Kidney (tissue), 14 donors: ENCODE measurements around the gene SMR3A. TPM values are rescaled to one million over a fixed set of nuclear protein-coding genes. Genes with fewer than 3 reads are reported as not detected.

Experiments
- DNase-seq, 5 donors: peaks; one replicate each; pipeline ENCODE4 v3.0.0-alpha.2; 2013 to 2020
- FAIRE-seq: peaks from 2 replicates; lab custom pipeline; 2012; peaks lifted over from hg19 to GRCh38; lab: Jason Lieb, UNC
- H3K27ac ChIP-seq, 2 donors: one replicate each; pipeline ENCODE4 v1.7.0; 2013; ENCODE audit warnings: low read depth in 2 of 2, low read length in 2 of 2, inconsistent platforms in 1 of 2
- H3K27me3 ChIP-seq: one replicate; pipeline ENCODE4 v1.7.1; 2013; ENCODE audit warnings: low read length, inconsistent platforms; ENCODE audit not compliant: control insufficient read depth, insufficient read depth
- H3K36me3 ChIP-seq, 3 donors: one replicate each; pipeline versions ENCODE4 v1.7.0 to v1.7.1; 2013; ENCODE audit warnings: low read length in 3 of 3, control low read depth in 1 of 3, inconsistent platforms in 1 of 3; ENCODE audit not compliant: insufficient read depth in 3 of 3, control insufficient read depth in 2 of 3
- H3K4me1 ChIP-seq, 3 donors: one replicate each; pipeline versions ENCODE4 v1.7.0 to v1.7.1; 2013; ENCODE audit warnings: low read length in 3 of 3, inconsistent platforms in 1 of 3, low read depth in 1 of 3; ENCODE audit not compliant: control insufficient read depth in 2 of 3, insufficient read depth in 2 of 3
- H3K4me3 ChIP-seq, 3 donors: one replicate each; pipeline versions ENCODE4 v1.7.0 to v1.8.1; 2013; ENCODE audit warnings: low read length in 3 of 3, control low read depth in 1 of 3, inconsistent platforms in 1 of 3
- H3K9ac ChIP-seq, 3 donors: one replicate each; pipeline versions ENCODE4 v1.7.0 to v1.7.1; 2013; ENCODE audit warnings: low read length in 3 of 3, control low read depth in 1 of 3, inconsistent platforms in 1 of 3
- H3K9me3 ChIP-seq, 3 donors: one replicate each; pipeline versions ENCODE4 v1.7.0 to v1.7.1; 2013; ENCODE audit warnings: low read length in 3 of 3, control low read depth in 1 of 3, inconsistent platforms in 1 of 3; ENCODE audit not compliant: control insufficient read depth in 2 of 3, insufficient read depth in 1 of 3
- intact Hi-C: fragments of 100-400 bp; cut with DNase I; formaldehyde crosslinking; loops from one replicate; pipeline ENCODE4 v1.11.1; 2022
- polyA plus RNA-seq: library from polyadenylated mRNA; stranded (reverse); fragments of 350-450 nt; fragmentation: Illumina TruSeq; extraction: RNeasy Lipid Tissue Mini Kit (QIAGEN cat#74804); gene quantifications from one replicate; pipeline ENCODE4 v1.2.3, GENCODE V29; 2014; ENCODE audit warnings: low read depth, low replicate concordance; ENCODE audit not compliant: insufficient read depth
- total RNA-seq: library from RNA; stranded (reverse); fragmentation: NEBNext Ultra II Directional; extraction: Animal tissue kit (Norgen Biotek cat#: 25700); gene quantifications from one replicate; pipeline ENCODE4 v1.2.1, GENCODE V29; 2021
- TF ChIP-seq, protein P1 (sequence below): IDR thresholded peaks from 3 replicates; pipeline ENCODE4 v1.5.1; 2012; ENCODE audit warnings: mild to moderate bottlenecking, moderate library complexity, borderline replicate concordance; ENCODE audit not compliant: insufficient read depth; ENCODE audit errors: extremely low read depth
- donor health status: control.
- donor health status: control.
- donor health status: control.
- donor health status: control.
- donor health status: control.
- donor health status: DM: yes; HTN: yes; CAD: no.
- donor health status: Normal renal cell carcinoma (clear cell type).

Gene SMR3A
- total and polyA plus RNA-seq, 2 donors from 2014 or later: not detected

DNA sequence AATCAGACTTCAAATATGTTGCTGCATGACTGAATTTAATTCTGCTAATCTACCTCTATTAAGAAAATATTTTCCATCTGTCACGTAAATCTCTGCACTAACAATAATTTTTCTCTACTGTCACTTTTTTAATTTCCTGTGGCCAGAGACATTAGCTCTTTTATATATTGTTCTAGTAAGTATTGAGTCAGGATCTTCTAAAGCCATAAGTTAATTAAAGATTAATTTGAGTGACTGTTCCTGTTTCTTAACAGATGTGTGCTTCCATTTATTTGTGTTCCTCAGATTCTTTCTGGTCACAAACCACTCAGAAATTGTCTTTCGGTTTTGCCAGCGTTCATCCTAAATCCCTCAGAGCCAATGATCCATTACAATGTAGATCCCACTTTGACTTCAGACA is 20.0 kb downstream of the SMR3A start:
- no peaks in the 10 kb centered on the region for H3K4me1 ChIP-seq
- no peaks in the 10 kb centered on the region for H3K9me3 ChIP-seq
- H3K27ac ChIP-seq: no peak overlapping the region
- no peak overlapping the region for H3K4me3 ChIP-seq
- no peaks in the 10 kb centered on the region for H3K36me3 ChIP-seq
- intact Hi-C loops: no loop called here
- DNase-seq (peak in 2 of 5 donors; percentile 10 to 16), FAIRE-seq (no peak)
- no peaks in the 10 kb centered on the region for H3K27me3 ChIP-seq
- TF ChIP-seq, protein P1, sequence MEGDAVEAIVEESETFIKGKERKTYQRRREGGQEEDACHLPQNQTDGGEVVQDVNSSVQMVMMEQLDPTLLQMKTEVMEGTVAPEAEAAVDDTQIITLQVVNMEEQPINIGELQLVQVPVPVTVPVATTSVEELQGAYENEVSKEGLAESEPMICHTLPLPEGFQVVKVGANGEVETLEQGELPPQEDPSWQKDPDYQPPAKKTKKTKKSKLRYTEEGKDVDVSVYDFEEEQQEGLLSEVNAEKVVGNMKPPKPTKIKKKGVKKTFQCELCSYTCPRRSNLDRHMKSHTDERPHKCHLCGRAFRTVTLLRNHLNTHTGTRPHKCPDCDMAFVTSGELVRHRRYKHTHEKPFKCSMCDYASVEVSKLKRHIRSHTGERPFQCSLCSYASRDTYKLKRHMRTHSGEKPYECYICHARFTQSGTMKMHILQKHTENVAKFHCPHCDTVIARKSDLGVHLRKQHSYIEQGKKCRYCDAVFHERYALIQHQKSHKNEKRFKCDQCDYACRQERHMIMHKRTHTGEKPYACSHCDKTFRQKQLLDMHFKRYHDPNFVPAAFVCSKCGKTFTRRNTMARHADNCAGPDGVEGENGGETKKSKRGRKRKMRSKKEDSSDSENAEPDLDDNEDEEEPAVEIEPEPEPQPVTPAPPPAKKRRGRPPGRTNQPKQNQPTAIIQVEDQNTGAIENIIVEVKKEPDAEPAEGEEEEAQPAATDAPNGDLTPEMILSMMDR: no peak
- H3K9ac ChIP-seq: no peak overlapping the region

DNA sequence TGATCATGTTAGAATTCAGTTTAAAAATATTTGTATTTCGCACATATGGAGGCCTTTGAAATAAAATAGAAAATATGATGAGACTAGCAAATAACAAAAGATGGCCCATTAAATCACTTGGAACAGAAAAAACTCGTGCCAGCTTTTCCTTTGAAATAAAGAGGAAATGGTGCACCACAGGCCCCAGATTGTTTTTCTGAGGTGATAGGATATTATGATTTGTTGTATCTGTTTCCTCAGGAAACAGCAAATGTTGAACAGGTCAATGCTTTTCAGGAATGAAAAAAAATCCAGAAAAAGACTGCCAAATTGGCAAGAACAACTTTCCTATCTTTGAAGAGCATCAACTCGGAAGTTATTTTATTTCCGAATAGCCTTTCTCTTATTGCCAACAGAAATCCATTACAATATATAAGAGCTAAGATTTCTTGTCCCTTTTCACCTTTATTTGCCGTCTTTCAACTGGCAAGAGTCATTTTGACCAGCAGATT is 22.2 kb downstream of the SMR3A start, which contains the start of gene SMR3B:
Gene SMR3B, plus strand, starts transcription at position 441 of the 491 bp plus-strand sequence. CDS start 1,380 bp downstream, outside the sequence.
- H3K27ac ChIP-seq: no peak within 1 kb of the TSS
- no peaks in the 10 kb centered on the region for H3K27me3 ChIP-seq
- no peak for FAIRE-seq
- no peak within 1 kb of the TSS for H3K9ac ChIP-seq
- no peak for DNase-seq
- H3K4me3 ChIP-seq: no peak within 1 kb of the TSS
- TF ChIP-seq, protein P1: no peak
- H3K4me1 ChIP-seq: no peaks in the 10 kb centered on the region
- intact Hi-C loops: no loop called here
- H3K9me3 ChIP-seq: no peaks in the 10 kb centered on the region
- H3K36me3 ChIP-seq: no peaks in the 10 kb centered on the region

GRCh38 chr4:70392057-70392776 is 31.7 kb downstream of the SMR3A start:
- H3K27me3 ChIP-seq: no peaks in the 10 kb centered on the region
- H3K9me3 ChIP-seq: no peaks in the 10 kb centered on the region
- intact Hi-C loops: no loop called here
- DNase-seq (peak in 2 of 5 donors; percentile 6 to 12), FAIRE-seq (no peak)
- H3K9ac ChIP-seq: no peak overlapping the region
- no peaks in the 10 kb centered on the region for H3K36me3 ChIP-seq
- H3K4me3 ChIP-seq: no peak overlapping the region
- no peak overlapping the region for H3K27ac ChIP-seq
- TF ChIP-seq, protein P1: no peak
- no peaks in the 10 kb centered on the region for H3K4me1 ChIP-seq
